ENCODE measurements around the gene SHANK2.

The SHANK2 gene

GRCh38 chr11:71215425-71215965 is 36.9 kb downstream of the SHANK2 start:
- DNase-seq: no peak

DNA sequence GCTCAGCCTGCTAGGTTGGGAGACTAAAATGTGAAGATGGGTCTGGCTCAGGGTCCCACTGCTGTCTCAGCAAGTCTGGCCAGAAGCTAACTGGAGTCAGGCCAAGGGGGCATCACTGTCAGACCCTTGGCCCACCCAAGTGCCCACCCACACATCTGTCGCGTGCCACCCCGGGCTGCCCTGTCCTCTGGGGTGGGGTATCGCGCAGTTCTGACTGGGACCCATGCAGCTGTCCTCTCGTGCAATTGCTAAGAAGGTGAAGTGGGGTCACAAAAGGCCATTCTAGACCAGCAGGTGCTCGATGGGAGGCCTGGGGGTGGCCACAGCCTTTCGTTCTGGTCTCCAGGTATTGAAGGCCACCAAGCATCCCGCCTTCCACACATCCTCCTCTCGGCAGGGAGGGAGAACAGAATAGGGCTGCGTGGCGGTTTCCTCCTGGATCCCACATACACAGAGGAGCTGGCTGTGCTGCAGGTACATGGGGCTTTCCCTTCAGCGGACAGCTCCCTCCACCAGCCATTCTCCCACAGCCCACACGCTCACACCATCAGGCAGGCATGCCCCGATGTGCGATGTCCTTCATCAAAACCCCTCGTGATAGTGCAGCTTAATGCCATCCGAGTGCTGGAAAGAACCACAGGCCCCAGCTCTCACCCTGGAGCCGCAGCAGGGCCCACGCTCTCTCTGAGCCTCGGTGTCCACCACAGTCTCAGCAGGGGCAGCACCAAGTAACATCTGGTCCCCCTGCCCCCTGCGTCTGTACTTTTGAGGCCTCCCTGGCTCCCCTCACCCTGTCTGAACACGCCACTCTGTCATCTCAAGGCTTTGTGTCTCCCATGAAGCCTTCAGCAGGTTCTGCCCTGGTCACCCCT is 37.6 kb downstream of the SHANK2 start:
- DNase-seq: no peak

DNA sequence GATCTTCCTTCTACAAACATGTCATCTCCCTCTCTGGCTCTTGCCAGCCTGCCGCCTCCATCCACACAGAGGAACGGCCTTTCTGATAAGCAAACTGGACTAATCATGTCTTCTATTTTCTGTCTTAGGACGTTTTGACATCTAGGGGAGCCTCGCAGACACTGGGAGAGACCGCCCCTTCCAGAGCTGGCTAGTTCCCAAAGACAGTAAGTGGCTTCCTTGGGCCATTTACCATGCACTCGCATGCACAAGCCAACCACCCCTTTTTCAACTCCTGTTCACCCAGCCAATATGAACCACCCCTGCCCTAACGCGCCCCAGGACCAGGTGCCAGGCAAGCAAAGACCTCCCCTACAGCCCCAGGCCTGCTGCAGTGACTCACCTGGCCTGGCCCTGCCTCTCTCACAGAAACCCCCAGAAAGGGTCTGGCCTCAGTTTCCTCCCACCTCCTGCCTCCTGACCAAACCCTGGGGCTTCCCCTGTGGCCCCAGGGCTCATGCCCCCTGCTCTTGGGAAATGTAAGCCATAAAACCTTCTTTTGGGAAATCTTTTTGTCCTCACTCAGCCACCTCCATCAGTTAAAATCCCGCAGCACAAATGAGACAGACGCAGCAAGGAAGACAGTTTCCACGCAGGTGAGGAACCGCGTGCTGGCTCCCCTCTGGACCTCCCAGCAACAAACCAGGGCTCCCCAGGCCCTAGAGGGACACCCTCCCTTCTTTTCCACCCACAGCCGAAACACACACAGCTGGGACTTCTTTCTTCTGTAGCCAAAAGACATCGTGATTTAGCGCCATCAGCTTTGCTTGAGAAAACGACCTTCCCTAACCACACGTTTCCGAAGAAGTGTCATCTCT is 38.5 kb downstream of the SHANK2 start:
- DNase-seq: no peak

DNA sequence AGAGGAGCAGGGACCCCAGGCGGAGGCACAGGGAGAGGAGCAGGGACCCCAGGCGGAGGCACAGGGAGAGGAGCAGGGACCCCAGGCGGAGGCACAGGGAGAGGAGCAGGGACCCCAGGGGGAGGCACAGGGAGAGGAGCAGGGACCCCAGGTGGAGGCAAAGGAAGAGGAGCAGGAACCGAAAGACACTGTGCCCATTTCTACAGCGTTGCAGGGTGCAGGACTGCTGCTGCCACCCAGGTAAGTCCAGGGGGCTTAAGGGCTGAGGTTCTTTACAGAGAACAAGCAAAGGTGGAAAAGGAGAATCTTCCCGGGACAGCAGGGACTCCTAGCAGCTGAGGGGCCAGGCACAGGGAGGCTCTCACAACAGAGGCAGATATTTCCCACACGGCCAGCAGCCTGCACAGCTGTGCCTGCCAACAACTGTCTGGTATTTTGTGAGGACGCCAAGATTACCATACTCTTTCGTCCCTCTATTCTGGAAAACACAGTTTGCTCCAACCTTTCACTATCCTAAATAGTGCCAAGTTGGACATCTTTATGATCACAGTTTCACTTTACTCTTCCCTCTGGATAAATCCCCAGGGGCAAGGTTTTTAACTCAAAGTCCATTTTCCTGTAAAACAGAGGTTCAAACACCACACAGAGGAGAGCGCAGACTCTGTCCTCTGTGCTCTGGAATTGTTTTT is 39.4 kb downstream of the SHANK2 start:
- DNase-seq: no peak

DNA sequence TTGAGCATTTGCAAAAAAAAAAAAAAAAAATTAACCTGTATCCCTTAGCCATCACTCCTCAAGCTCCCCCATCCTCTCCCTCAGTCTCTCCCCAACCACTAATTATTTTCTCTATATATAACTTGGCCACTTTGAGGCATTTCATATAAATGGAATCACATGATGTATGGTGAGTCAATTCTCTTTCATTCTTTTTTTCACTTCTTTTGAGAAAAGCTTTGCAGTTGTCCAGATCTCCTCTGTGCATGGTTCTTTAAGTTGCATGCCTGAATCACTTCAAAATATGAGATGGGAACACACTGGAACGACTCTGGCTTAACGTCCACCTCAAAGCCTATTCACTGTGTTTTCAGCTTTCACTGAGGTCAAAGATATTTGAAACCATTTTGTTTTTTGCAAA is 40.7 kb downstream of the SHANK2 start:
- DNase-seq: no peak

DNA sequence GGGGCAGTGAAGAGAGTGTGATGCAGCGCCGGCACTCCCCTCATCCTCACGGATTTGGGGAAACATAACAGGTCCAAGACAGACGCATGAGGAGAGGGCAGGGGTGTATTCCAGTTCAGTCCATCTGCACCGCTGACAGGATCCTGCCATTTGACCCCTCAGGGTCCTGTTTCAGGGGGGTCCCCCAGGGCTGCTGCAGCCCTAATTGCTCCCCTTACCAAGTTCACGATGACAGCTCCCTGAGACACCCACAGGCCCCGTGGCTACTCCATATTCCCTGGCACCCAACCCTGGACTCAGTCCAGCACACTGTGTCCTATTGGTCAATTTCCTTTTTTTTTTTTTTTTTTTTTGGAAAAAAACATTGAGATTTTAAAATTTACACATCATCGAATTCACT is 41.5 kb downstream of the SHANK2 start:
- DNase-seq: no peak

GRCh38 chr11:71209656-71210055 is 42.7 kb downstream of the SHANK2 start:
- no peak for DNase-seq

DNA sequence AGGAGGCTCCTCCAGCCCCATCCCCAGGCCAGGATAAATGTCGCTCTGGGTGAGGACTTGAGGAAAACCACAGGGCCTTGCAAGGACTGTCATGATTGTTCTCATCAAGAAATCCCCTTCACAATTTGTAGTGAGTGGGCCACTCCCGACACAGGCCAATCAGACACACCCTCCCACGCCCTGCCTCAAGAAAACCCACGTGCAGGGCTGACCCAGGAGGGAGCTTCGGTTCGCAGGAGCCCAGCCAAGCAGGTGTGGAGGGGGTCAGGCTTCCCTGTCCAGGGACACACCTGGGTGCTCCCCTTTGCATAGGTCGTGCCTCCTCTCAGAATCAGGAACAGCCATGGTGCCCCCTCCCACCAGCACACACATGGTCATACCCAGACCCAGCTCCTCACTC is 43.2 kb downstream of the SHANK2 start:
- no peak for DNase-seq

DNA sequence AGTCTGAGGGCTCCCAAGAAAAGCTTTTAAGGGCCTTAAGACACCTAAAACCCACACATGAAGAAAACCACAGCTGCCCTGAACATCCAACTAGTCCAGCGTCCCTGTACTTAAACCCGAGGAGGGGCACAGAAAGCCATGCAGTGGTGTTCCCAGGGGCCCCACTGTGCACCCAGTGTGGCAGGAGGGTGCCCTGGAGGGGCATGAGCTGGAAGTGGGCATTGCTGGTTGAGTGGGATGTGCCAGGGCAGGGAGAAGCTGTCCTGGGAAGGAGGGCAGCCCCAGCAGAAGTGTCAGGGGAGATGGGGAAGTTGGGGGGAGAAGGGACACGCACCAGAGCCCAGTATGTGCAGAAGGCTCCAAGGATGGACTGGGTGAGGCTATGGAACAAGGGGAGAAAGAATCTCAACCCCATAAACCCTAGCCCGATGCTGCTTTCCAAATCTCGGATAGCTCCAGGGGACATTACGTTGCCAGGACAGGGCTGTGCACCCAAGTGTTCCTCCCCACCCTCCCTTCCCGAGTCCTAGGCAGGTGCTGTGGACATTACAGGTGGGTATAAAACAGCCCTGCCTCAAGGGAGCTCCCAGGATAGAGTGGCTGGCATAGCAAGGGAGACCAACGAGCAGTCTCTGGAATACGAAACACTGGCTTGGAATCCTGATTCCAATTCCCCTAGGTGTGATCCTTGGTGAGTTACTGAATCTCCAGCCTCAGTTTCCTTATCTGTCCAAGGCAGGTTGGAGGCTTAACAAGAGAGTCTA is 44.2 kb downstream of the SHANK2 start:
- no peak for DNase-seq

GRCh38 chr11:71207563-71207962 is 44.8 kb downstream of the SHANK2 start:
- DNase-seq: no peak

DNA sequence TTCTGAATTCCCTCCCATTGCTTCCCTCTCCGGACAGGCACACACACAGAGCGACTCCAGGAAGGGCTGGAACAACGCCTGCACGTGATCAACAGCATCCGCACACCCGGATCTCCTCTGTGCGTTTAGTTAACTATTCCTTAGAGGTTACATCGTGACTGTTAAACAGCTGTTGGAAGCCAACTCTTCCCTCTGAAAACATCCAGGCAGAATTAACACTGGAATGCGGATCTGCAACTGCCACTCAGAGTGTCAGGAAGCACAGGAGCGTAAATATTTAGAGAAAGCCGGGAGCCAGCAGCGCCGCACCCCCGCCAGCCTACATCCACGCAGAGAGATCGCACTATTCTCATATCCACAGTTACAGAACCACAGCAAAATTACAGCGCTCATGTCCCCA is 46.2 kb downstream of the SHANK2 start:
- no peak for DNase-seq

GRCh38 chr11:71204748-71205664 is 47.4 kb downstream of the SHANK2 start:
- no peak for DNase-seq

GRCh38 chr11:71204294-71204693 is 48.1 kb downstream of the SHANK2 start:
- DNase-seq: no peak

GRCh38 chr11:71203681-71204080 is 48.7 kb downstream of the SHANK2 start:
- no peak for DNase-seq

- no peak for DNase-seq
Observed at GRCh38 chr11:71202966-71203365, 49.4 kb downstream of the SHANK2 start.

- DNase-seq: no peak
Observed at GRCh38 chr11:71202598-71202944, 49.8 kb downstream of the SHANK2 start.

Measured in activated CD4-positive, alpha-beta T cell treated with anti-CD3 and anti-CD28 coated beads, Interleukin-2, amount 50 U/mL, for 16 hours (primary cell).